GM19025 (cell line): ENCODE data around the gene GYPB.
"Not testable (repeated sequence)": the region's sequence is repeated elsewhere in the genome, so short reads cannot be mapped to it uniquely, and the experiment has no call there.

Experiments used
- ATAC-seq: cut with Tn5 transposase; IDR thresholded peaks from one replicate; pipeline ENCODE4 v1.9.1; 2021; ENCODE audit warnings: mild to moderate bottlenecking, low read depth, moderate library complexity; ENCODE audit not compliant: unreplicated experiment

The GYPB gene

GRCh38 chr4:144016057-144016605, 3.0 kb downstream of the GYPB start:
- not testable (repeated sequence) for ATAC-seq

- no peak for ATAC-seq
These were observed 4.4 kb downstream of the GYPB start for GRCh38 chr4:144014808-144015207.

- ATAC-seq: not testable (repeated sequence)
These were observed 10.6 kb downstream of the GYPB start for GRCh38 chr4:144008602-144009001.

DNA sequence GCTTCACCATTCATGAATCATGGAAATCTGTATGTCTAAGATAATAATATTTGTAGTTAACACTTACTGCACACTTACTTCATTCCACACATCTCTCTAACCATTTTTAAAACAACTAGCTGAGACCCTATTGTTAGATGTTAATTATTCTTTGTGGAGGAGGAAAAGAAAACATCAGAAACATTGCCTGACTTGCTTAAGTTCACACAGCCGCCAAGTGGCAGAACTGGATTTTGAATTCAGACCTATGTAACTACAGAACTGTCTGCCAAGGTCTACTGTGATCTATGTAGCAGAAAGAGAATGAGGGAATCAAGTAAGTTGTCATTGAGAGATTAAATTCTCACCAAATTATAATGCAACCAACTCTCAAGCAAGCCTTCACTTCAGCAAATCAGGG, 11.2 kb downstream of the GYPB start:
- ATAC-seq: not testable (repeated sequence)

DNA sequence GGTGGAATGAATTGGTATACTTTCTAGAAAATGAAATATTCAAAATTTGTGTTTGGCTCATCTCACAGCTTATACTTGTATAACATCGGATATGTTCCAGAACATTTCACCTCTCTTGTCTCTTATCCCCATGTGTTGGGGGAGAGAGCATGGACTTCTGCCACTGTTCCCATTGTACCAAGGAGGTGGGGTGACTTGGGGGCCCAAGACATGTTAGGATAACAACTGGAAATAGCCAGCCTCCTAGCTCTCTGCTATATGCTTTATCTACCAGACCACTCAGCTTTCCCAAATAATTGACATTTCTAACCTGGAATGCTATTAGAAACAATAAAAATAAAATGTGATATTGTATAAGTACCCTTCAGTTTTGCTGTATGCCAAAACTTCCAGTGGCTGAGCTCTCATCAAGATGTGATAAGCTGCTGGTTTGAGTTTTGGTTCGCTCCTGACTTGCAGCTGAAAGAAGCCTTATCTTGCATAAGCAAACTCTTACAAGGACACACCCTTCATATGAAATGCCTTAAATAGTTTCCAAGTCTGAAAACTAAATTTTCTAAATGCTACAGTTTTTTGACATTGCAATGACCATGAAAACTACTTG, 12.9 kb downstream of the GYPB start:
- not testable (repeated sequence) for ATAC-seq

- ATAC-seq: not testable (repeated sequence)
These were observed 13.6 kb downstream of the GYPB start for GRCh38 chr4:144005558-144005953.

- ATAC-seq: not testable (repeated sequence)
These were observed 14.2 kb downstream of the GYPB start for GRCh38 chr4:144004868-144005557.

GRCh38 chr4:144003890-144004265, 15.3 kb downstream of the GYPB start:
- ATAC-seq: not testable (repeated sequence)

- not testable (repeated sequence) for ATAC-seq
These were observed 15.8 kb downstream of the GYPB start for GRCh38 chr4:144003205-144003889.

GRCh38 chr4:144000331-144000995, 18.7 kb downstream of the GYPB start:
- ATAC-seq: not testable (repeated sequence)

DNA sequence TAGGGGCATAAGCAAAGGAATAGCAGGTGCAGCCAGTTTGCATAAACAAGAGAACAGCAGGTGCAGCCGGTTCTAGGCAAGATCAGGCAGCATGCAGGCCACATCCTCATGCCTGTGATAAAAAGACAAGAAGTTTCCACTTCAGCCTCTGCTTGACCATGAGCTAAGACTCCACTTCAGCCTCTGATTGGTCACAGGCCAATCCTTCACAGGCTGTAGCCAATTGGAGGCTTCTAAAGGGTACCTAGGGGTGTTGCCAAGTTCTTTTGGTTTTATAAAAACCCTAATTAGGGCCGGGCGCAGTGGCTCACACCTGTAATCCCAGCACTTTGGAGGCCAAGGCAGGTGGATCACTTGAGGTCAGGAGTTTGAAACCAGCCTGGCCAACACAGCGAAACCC, 23.0 kb downstream of the GYPB start:
- ATAC-seq: not testable (repeated sequence)

DNA sequence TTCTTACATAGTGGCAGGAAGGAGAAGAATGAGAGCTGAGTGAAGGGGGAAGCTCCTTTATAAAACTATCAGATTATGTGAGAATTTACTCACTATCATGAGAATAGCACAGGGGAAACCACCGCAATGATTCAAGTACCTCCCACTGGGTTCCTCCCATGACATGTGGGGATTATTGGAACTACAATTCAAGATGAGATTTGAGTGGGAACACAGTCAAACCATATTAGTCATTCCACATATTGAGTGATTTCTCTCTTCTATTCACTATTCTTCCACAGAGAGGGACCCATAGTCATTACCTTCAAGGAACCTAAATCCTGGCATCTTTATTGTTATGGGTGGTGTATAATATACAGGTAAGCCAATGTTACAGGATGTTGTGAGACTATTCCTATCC, 27.4 kb downstream of the GYPB start:
- ATAC-seq: not testable (repeated sequence)

- ATAC-seq: not testable (repeated sequence)
These were observed 28.5 kb downstream of the GYPB start for GRCh38 chr4:143990717-143991116.

DNA sequence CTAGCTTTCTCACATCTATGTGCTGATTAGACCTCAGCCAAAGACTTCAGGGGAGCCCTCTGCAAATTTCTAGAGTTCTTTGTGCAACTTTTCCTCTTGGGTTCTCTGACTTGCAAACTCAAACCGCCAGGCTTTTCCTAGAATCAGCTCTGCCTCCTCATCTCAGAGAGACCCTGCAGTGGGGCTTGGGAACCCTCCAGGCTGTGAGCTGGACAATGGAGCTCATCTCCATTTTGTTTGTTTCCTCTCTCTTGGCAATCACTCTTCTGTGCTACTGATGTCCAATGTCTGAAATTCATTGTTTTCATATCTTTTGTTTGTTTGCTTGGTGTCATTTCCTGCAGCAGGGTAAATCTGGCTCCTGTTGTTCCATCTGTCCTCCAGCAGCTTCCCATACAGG, 33.0 kb downstream of the GYPB start:
- no peak for ATAC-seq

GRCh38 chr4:143980776-143981175, 38.4 kb downstream of the GYPB start:
- ATAC-seq: not testable (repeated sequence)

- ATAC-seq: not testable (repeated sequence)
These were observed 43.7 kb downstream of the GYPB start for GRCh38 chr4:143975527-143975926.

- ATAC-seq: not testable (repeated sequence)
These were observed 45.2 kb downstream of the GYPB start for GRCh38 chr4:143974021-143974420.

DNA sequence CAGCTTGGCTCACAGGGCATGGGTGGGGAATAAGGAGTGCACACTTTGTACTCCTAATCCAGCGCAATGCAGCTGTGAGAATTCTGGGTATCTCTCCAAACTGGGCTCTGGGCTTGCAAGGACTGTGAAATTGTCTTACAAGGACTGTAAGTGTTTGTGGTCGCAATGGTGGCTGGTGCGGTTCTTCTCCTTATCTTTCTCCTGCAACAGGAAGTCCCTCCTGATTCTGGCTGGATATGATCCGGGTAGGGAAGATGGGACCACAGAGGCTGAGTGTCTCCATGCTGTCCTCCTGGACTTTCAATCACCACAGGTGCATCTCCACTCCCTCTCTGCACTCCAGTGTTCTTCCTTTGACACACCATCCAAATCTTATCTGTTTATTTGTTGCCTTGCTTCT, 58.1 kb downstream of the GYPB start:
- no peak for ATAC-seq

DNA sequence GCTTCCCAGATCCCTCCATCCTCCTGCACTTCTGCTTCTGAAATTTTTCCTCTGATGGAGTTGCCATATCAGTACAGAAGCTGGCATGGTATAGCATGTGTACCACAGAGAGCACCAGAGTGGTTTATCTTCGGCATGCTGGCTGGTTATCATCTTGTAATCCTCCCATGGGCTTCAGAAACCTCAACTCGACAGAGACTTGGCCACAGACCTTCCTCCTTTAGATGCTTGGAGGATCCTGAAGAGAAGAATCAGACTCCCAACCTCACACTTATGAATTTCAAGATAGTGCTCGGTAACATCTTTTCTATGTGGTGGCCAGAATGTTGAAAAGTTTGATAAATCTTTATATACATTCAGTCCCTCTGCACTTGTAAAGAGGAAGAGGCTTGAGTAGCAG, 63.9 kb downstream of the GYPB start:
- not testable (repeated sequence) for ATAC-seq

DNA sequence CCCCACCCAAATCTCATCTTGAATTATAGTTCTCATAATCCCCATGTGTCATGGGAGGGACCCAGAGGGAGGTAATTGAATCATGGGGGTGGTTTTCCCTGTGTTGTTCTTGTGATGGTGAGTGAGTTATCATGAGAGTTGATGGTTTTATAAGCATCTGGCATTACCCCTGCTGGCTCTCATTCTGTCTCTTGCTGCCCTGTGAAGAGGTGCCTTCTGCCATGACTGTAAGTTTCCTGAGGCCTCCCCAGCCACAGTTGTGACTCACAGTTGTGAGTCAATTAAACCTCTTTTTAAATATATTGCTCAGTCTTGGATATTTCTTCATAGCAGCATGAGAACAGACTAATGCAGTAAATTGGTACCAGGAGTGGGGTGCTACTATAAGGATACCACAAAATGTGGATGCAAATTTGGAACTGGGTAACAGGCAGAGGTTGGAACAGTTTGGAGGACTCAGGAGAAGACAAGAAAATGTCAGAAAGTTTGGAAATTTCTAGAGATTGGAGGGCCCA, 67.7 kb downstream of the GYPB start:
- ATAC-seq: not testable (repeated sequence)
